Measurements from ENCODE around the gene FAM222B. TPM values are rescaled to one million over a fixed set of nuclear protein-coding genes. Genes with fewer than 3 reads are reported as not detected.
A peak's percentile ranks its signal among the peaks of the same experiment; 100 is the strongest.
"Not testable (repeated sequence)": the region's sequence is repeated elsewhere in the genome, so short reads cannot be mapped to it uniquely, and the experiment has no call there.

FAM222B gene
- total RNA-seq, 1 experiment from 2014 or later = 2.6 TPM

DNA sequence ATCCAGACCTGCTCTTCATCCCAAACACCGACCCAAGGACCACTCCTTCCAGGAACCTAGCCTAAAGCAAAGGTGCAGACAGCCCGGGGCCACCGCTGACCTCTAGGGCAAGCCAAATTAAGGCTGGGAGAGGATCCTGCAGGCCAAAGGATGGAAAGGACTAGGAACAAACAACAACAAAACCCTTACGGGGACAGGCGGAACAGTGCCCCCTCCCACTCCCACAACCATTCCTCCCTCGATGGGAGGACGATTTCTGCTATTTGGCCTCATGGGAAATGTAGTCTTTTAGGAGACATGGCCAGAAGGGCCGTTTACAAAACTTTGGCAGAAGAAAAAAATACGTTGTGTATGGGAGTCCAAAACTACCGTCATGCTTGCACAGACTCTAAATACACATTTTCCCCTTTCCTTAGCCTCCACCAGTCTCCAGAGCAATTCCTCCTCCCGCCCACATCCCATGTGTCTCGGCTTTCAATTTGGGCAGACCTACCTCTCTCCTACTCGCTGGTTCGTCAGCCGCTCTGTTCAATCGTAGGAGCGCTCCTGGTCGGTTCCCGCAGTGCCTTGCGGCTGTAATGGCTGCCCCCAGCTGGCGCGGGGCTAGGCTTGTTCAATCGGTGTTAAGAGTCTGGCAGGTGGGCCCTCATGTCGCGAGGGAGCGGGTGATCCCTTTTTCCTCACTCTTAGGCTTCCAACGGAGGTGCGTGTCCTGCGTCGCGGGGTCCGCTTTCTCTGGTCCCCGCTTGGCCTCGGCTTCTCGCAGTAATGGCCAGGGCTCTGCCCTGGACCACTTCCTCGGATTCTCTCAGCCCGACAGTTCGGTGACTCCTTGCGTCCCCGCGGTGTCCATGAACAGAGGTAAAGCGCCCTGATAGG, 12.1 kb upstream of the FAM222B start, which contains the start of gene ERAL1:
ERAL1 (plus strand) TSS at position 560 of the 879 bp plus-strand sequence; CDS start at position 579, 19 bp downstream.
- in situ Hi-C loops (cut with HindIII; ENCODE audit: low pct_unique_long_range_greater_than_20kb, low sequenced_read_pairs) = no loop called here
- peak; percentile 87 for DNase-seq (ENCODE audit: low read depth)

DNA sequence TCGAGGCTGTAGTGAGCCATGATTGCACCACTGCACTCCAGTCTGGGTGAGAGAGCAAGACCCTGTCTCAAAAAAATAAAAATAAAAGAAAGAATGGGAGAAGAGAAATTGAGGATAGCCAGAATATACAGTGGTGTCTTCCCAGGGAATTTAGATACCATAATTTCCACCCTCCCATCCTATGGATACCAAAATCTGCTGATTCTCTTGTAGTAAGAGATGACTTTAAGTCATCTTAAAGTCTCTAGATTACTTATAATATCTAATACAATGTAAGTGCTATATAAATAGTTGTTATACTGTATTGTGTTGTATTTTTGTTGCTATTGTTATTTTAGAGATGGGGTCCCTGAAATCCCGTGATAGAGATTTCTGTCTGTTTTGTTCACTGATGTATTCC, 10.7 kb upstream of the FAM222B start:
- in situ Hi-C loops (cut with HindIII; ENCODE audit: low pct_unique_long_range_greater_than_20kb, low sequenced_read_pairs) = no loop called here
- DNase-seq (ENCODE audit: low read depth) = no peak

DNA sequence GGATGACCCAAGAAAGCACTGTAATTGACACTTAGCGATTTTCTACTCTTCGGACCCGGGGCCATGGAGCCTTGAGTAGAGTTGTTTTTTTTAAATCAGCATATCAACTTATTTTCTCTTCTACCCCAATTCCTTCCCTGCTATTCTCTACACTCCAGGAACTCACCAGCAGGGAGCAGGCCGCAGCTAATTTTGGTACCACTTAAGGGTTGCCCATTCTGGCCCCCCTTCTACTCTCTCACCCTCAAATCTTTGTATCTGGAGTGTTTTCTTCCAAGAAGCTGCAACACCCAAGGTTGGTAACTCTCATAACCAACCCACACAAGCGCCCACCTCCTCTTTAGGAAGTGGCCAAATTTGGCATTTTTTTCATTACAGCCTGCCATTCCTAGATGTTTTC, 6.7 kb upstream of the FAM222B start:
- in situ Hi-C loops (cut with HindIII; ENCODE audit: low pct_unique_long_range_greater_than_20kb, low sequenced_read_pairs) = no loop called here
- DNase-seq (ENCODE audit: low read depth) = no peak

DNA sequence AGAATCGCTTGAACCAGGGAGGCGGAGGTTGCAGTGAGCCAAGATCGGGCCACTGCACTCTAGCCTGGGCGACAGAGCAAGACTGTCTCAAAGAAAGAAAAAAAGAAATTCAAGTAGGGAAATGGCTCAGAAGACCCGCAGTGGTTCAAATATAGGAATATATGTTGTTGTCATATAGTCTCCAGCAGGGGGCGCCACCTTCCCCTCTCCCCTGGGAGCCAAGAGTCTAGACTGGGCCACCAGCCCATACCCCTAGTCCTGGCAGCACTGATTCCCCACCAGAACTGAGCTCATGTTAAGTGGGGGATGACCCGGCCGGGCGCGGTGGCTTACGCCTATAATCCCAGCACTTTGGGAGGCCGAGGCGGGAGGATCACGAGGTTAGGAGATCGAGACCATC, 6.1 kb upstream of the FAM222B start:
- in situ Hi-C loops (cut with HindIII; ENCODE audit: low pct_unique_long_range_greater_than_20kb, low sequenced_read_pairs) = not testable (repeated sequence)

DNA sequence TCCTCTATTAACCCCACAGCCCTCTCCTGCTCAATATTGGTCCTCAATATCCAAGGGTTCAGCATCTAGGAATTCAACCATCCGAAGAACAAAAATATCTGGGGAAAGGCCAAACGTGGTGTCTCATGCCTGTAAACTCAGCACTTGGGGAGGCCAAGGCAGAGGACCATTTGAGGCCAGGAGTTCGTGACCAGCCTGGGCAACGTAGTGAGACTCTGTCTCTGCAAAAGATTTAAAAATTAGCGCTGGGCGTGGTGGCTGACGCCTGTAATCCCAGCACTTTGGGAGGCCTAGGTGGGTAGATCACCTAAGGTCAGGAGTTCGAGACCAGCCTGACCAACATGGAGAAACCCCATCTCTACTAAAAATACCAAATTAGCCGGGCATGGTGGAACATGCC, 4.1 kb upstream of the FAM222B start:
- DNase-seq (ENCODE audit: low read depth); in situ Hi-C loops (cut with HindIII; ENCODE audit: low pct_unique_long_range_greater_than_20kb, low sequenced_read_pairs): not testable (repeated sequence)

More for the DNA sequence above, 6.1 kb upstream of the FAM222B start:
- not testable (repeated sequence) for DNase-seq (ENCODE audit: low read depth)

DNA sequence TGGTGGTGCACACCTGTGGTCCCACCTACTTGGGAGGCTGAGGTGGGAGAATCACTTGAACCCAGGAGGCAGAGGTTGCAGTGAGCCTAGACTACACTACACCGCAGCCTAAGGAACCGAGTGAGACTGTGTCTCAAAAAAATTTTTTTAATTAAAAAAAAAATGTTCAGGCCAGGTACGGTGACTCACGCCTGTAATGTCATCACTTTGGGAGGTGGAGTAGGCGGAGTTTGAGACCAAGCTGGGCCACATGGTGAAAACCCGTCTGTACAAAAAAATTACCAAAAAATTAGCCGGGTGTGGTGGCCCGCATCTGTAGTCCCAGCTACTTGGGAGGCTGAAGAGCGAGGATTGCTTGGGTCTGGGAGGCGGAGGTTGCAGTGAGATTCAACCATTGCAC, 3.6 kb upstream of the FAM222B start:
- in situ Hi-C loops (cut with HindIII; ENCODE audit: low pct_unique_long_range_greater_than_20kb, low sequenced_read_pairs) = no loop called here

DNA sequence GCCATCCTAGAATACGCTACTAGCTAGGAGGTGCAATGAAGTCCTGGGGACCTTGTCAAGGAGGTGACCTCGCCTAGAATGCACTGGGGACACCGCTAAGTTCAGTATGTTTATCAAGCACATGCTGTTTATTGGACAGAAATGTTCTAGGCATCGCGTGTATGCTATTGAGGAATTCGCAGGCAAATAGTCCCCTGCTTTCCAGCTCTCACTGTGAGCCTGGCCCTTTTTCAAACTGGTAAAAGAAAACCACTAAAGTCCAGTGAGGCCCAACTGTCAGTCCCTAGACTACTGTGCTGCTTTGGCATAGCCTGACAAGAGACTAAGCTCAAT, 1.2 kb upstream of the FAM222B start:
- in situ Hi-C loops (cut with HindIII; ENCODE audit: low pct_unique_long_range_greater_than_20kb, low sequenced_read_pairs) = no loop called here

More for the DNA sequence above, 3.6 kb upstream of the FAM222B start:
- no peak for DNase-seq (ENCODE audit: low read depth)

DNA sequence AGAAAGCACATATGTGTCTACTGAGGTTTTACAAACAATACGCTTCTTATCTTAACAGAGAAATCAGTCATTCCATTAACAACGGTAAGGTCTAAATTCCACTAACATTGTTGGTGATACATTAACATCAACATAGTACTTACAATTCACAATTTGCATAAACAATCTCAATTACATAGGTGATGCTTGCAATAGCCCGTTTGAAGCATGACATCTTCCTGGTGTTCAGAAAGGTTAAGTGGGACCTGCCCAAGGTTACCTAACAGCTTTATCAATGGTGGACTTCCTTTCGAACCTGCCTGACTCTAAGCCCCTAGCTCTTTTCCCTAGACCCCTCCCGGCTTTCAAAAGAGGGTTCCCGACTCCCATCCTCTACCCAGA, 699 bp downstream of the FAM222B start:
- no peak for DNase-seq (ENCODE audit: low read depth)
- in situ Hi-C loops (cut with HindIII; ENCODE audit: low pct_unique_long_range_greater_than_20kb, low sequenced_read_pairs) = no loop called here

More for the DNA sequence above, 1.2 kb upstream of the FAM222B start:
- DNase-seq (ENCODE audit: low read depth) = no peak

DNA sequence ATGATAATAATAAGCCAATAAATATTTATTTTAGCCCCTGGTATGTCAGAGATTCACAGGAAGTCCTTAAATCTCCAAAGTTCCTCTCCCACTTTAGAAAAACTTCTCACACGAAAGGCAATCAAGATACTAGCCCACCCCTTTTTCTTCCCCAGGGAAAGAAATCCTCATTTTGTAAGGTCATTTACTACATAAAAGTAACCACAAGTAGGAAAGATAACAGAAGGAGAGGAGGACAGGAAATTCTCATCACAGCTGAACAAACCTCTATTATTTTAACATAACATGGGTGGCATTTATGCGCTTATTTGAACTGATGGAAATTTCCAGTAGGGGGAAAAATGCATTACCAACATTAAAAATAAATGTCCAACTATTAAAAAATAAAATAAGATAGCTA, 3.4 kb downstream of the FAM222B start:
- in situ Hi-C loops (cut with HindIII; ENCODE audit: low pct_unique_long_range_greater_than_20kb, low sequenced_read_pairs) = no loop called here
- DNase-seq (ENCODE audit: low read depth) = no peak

DNA sequence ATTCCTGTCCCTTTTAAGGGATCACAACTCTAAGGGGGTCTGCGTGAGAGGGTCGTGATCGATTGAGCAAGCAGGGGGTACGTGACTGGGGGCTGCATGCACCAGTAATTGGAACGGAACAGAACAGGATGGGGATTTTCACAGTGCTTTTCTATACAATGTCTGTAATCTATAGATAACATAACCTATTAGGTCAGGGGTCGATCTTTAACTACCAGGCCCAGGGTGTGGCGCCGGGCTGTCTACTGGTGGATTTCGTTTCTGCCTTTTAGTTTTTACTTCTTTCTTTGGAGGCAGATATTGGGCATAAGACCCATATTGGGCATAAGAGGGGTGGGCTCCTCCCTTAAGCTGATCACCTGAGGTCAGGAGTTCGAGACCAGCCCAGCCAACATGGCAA, 6.0 kb downstream of the FAM222B start:
- DNase-seq (ENCODE audit: low read depth); in situ Hi-C loops (cut with HindIII; ENCODE audit: low pct_unique_long_range_greater_than_20kb, low sequenced_read_pairs): not testable (repeated sequence)

DNA sequence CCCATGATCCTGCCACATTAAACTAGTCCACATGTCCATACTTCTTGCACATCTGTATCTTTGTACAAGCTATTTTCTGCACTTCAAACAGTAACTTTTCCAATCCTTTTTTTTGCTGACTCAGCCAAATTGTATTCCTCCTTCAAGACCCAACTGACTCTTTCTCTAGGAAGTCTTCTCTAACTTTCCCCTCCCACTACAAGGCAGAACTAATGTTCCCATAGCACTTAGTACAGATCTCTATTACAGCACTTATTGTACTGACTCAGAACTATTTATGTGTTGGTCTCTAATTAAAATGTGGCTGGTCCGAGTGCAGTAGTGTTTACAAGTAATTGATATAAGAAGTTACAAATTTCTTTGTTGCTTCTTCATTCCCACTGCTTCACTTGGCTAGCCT, 8.2 kb downstream of the FAM222B start:
- in situ Hi-C loops (cut with HindIII; ENCODE audit: low pct_unique_long_range_greater_than_20kb, low sequenced_read_pairs) = no loop called here
- no peak for DNase-seq (ENCODE audit: low read depth)

DNA sequence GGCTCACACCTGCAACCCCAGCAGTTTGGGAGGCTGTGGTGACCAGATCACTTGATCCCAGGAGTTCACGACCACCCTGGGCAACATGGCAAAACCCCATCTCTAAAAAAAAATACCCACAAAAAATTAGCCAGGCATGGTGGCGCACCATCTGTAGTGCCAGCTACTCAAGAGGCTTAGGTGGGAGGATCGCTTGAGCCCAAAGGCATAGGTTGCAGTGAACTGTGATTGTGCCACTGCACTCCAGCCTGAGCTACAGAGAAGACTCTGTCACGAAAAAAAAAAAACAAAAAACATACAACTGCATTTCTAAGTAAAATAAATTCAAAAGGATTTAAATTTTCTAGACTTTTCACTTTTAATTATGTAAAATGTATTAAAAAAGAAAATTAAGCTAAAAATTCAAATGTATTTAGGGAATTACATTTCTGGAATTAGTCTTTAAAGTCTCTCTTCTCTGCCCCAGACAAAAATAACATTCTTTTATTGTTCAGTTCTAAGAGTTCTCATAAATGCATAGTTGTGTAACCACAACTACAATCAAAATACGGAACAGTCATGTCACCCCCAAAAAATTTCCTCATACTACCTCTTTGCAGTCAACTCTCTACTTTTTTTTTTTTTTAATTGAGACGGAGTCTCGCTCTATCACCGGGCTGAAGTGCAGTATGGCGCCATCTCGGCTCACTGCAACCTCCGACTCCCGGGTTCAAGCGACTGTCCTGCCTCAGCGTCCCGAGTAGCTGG, 14.1 kb downstream of the FAM222B start:
- in situ Hi-C loops (cut with HindIII; ENCODE audit: low pct_unique_long_range_greater_than_20kb, low sequenced_read_pairs) = no loop called here
- DNase-seq (ENCODE audit: low read depth) = no peak

DNA sequence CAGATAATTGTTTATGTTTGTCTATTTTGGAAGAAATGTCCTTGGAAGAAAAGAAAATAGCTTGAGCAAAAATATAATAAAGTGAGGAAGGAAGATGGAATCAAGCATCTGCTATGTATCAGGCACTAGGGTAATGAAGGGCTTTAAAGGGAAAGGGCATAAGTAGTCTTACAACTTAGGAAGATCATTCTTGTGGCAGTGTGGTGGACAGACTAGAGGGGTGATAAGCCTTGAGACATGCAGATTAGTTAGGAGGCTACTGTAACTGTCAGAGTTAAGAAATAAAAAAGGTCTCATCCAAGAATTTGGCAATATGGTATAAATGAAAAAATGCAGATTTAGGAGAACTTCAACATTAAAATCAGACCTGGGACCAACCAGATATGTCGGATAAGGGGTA, 14.9 kb downstream of the FAM222B start:
- in situ Hi-C loops (cut with HindIII; ENCODE audit: low pct_unique_long_range_greater_than_20kb, low sequenced_read_pairs) = no loop called here

DNA sequence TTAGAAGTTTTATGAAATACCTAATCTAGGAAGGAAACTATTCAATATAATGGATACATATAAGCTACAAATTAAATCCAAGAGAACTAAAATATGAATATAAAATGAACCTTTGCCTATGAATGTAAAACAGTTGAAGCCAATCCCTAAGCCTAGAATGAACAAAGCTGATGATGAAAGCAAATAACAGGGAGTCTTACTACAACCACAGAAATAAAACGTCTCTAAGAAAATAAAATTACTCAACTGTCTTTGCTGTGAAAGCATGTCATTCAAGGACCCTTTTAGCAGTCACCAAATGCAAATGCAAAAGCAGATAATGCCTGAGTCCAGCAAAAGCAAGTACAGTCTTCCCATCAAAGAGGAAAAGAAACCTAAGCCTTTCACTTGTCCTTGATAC, 23.0 kb downstream of the FAM222B start:
- DNase-seq (ENCODE audit: low read depth) = no peak
- in situ Hi-C loops (cut with HindIII; ENCODE audit: low pct_unique_long_range_greater_than_20kb, low sequenced_read_pairs) = loop anchor here (10.0 kb wide), 1 partner anchor 55 kb away; no protein-coding TSS in a partner anchor

More for the DNA sequence above, 14.9 kb downstream of the FAM222B start:
- DNase-seq (ENCODE audit: low read depth) = no peak

DNA sequence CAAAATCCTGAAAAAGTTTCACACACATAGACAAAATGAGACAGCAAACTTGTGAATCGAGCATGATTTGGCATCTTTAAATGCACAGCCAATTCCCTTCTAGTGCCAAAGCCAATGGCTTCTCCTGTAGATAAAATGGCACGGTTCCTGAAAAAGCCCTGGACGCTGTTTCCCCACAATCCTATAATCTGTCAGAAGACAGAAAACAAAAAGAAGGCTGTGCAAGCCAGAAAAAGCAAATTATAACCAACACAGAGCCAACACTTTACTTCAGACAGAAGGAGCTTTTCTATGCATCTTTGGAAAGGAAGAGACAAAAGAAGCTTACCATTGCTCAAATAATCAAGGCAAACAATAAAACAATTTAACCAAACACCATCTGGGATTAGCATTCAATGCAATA, 23.8 kb downstream of the FAM222B start:
- in situ Hi-C loops (cut with HindIII; ENCODE audit: low pct_unique_long_range_greater_than_20kb, low sequenced_read_pairs) = loop anchor here (10.0 kb wide), 1 partner anchor 54 kb away; no protein-coding TSS in a partner anchor
- DNase-seq (ENCODE audit: low read depth) = no peak

DNA sequence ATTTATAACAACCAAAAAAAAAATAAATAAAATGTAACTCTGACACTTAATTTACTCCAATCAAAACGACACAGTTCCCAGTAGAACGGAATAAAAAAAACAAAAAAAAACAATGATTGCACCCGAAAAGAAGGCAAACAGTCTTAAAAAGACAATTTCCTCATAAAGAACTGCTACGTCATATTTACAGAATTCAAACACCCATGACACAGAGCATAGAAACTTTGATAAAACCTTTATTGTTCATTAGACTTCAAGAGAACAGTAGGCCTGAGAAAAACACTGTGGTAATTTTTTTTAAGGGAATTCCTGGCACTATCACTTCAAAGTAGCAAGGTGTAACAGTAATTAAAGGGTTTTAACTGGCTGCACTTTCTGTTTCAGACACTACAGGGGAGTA, 26.1 kb downstream of the FAM222B start:
- in situ Hi-C loops (cut with HindIII; ENCODE audit: low pct_unique_long_range_greater_than_20kb, low sequenced_read_pairs) = loop anchor here (10.0 kb wide), 1 partner anchor 52 kb away; no protein-coding TSS in a partner anchor
- no peak for DNase-seq (ENCODE audit: low read depth)

DNA sequence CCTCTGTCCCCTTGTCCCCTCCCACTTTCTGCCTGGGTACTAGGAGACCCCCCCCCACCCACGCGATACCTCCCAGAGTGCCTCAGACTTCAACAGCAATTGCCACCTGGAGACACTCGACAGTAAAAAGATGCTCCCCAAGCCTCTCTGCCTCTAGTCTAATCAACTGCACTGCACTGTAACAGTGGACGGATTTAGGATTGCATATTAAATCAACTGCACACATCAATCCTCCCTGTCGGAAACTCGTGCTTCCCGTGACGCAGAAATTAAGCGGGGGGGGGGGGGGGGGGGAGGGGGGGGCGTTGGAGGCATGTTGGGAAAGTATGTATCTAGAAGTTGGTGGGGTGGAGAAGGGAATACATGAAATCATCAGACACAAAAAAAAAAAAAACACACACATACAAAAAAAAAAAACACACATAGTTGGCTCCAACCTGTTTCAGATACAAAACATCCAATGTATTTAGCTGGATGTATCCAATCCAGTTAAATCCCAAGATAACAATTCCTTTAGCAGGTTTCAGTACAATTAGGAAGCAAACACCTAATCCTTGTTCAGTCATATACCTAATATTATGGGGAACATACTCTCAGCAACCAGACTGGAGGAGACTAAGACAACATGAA, 29.7 kb downstream of the FAM222B start:
- no peak for DNase-seq (ENCODE audit: low read depth)
- in situ Hi-C loops (cut with HindIII; ENCODE audit: low pct_unique_long_range_greater_than_20kb, low sequenced_read_pairs) = loop anchor here (10.0 kb wide), 1 partner anchor 48 kb away; no protein-coding TSS in a partner anchor

DNA sequence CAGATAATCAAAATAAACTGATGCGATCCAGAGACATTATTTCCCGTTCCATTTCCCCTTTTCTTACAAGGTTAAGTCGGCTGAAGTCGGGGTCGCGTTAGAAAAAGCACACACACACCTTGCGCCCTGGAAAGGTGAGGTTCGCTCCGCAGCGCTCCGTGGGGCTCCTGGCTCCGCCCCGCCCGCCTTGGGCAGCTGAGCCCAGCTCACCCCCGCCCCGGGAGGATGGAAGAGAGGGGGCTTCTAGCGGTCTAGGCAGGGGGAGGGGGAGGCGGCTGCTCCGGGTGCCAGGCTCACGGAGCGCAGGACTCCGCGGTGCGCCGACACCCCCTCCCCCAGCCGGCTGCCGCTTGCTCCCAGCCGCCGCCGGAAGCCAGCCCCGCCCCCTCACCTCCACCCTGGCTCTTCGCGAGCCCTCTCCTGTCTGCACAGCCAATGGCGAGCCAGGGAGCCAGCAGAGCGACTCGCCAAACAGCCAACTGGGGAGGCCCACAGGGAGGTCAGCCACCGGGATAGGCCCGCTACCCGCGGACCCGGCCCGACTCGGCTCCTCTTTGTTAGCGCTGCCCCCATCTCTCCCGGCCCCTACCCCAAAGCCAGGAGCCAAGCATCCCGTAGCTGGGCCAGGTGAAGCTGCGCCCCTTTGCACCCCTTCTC, 30.4 kb downstream of the FAM222B start:
- in situ Hi-C loops (cut with HindIII; ENCODE audit: low pct_unique_long_range_greater_than_20kb, low sequenced_read_pairs) = loop anchor here (10.0 kb wide), 1 partner anchor 47 kb away; no protein-coding TSS in a partner anchor
- peak; percentile 93 for DNase-seq (ENCODE audit: low read depth)

All from Caki2 (cell line).